ENCODE results near the gene ADARB1.

Gene ADARB1

DNA sequence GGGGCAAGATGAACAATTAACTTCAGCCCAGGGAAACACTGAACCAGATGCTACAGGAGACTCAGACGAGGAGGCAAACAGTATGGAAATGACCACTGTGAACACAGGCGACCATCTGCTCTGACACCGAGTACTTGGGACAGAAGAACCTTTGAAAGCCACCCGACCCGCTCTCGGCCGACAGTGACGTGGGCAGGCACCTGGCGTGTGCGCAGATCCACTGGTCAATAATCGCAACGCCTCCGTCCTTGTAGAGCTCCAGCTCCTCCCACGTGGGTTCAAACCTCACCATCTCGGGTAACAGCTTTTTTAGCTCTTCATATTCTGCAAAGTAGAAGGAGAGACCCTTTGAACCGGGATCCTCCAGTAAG is 193.0 kb downstream of the ADARB1 start:
- no peak for DNase-seq (ENCODE audit: low read depth in 2 of 2)

DNA sequence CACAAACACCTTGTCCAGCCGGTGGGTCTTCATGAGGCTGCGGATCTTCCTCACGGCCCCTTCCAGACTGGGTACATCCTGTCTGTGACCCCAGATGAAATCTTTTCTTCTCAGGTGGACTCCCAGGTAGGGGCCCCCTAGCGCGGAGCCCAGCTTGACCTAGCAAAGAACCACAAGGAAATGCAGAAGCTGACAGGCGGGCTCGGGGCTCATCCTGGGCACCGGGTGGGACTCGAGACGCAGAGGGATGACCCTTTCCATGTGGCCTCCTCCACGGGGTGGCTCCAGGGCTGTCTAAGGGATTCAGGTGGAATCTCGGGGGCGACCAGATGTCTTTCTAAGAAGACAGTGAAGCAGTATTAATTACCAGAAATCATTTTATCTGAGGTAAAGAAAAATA is 195.5 kb downstream of the ADARB1 start:
- no peak for DNase-seq (ENCODE audit: low read depth in 2 of 2)

- DNase-seq (ENCODE audit: low read depth in 2 of 2) = no peak
These were observed 196.0 kb downstream of the ADARB1 start for GRCh38 chr21:45270306-45270821.

Data from stimulated activated CD8-positive, alpha-beta memory T cell treated with anti-CD3 and anti-CD28 coated beads, Interleukin-15, amount 100 ng/mL, for 4 hours (primary cell).